ENCODE data around the gene ELP4.

The ELP4 gene

DNA sequence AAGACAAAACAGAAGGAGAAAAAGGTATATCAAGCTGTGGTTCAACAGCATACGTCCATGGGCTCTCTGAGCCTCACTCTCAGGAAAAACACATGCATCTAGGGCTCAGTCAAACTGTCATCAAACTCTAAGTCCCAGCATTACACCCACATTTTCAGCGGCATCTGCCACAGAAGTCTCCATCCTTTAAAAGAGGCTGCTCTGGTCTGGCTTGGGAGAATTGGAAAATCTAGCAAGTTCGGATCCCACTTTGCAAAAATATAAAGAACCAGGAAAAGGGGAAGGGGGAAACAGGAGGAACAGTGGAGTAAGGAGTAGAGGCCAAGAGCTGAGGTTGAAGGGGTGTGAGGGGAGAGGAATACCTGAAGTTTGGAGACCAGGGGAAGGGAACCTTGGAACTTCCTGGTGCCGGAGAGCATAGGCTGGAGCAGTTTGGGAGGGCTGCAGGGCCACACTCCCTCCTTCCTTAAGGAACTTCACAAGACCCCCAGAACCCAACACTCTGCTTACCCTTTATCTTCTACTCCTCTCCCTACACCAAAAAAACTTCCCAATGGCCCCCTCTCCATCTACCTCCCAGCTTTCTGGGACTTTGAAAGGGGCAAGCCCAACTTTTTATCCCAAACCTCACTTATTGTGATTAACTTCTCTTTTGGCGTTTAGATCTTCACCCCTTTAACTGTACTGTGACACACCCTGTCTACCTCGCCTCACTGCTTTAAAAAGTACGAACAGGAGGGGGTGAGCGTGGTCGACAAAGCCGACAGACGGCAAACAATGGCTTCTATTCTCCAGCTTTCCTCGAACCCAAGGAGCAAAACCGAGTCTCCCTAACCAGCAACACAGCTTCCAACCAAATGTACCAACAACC is 297.6 kb downstream of the ELP4 start:
- intact Hi-C loops (cut with DNase I) = no loop called here
- no peak for DNase-seq

DNA sequence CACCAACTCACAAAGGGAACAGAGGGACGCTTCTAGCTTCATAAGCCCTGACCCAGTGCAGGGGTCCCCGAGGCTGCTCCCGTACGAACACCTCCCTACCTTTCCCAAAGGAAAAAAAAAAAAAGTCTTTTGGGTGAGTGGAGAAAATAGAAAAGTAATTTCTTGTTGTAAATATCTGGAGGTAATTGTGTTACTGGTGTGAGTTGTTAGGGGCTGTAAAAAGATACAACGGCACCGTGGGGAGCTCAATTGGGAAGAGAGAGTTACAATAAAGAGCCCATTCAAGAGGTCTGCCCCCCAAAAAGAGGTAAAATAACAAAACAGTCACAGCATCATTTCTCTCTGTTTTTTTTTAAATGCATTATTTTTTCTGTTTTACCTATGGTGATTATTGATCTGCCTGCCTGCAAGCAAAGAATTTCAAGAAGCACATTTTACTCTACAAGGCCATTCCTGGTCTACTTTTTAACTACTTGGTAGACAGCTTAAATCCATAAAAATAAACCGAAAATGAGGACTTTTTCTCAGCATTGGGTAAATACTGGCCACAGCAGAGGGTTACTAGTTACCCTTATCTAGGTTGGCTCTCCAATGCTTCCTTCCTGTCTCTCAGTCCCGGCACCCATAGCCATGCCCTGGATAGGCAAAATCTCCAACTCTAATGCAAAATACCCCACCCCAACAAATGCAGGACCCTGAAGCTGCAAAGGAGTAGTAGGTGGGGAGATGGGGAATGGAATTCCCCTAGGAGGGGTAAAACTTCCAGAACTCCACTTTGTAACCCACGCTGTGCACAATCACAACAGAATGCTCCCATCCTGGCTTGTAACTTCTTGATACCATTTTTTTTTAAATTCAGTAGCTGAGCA is 298.5 kb downstream of the ELP4 start:
- intact Hi-C loops (cut with DNase I) = no loop called here

DNA sequence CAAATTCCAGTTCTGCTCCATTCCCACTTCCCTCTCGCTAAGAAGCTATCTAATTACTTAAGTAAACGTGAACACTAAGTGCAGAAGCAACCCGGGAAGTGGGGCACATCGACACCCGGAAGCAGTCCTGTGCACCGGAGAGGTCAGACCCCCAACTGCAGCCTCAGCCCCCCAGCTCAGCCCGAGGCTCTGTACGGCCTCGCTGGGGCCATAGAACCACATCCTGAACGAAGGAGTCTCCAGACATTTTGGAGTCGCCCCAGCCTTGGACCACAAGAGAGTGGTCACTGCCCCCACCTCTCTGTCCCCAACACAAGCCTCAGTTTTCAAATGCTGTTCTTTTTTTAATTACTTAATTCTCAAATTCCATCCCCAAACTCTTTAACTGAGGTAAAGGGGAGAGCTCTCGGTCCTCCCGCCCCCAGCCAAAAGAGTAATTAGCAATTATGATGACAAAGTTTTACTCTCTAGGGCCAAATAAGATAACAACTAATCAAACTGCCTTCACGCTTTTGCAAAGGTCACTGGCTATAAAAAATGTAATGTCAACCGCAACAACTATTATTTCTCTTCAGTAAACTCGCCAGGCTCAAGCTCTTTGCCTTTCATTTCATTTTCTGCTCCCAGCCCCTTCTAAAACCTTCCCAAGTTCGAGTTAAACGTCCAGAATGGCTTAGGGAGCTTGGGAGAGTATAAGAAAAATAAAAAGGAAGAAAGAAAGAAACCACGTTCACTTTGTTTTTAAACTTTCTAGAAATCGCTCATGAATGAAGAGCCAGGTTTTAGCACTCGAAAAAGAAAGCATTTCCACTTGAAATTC is 299.4 kb downstream of the ELP4 start:
- DNase-seq = peak in 2 of 10 donors; percentile 6 to 50
- intact Hi-C loops (cut with DNase I) = no loop called here

More for the DNA sequence above, 298.5 kb downstream of the ELP4 start:
- DNase-seq = no peak

DNA sequence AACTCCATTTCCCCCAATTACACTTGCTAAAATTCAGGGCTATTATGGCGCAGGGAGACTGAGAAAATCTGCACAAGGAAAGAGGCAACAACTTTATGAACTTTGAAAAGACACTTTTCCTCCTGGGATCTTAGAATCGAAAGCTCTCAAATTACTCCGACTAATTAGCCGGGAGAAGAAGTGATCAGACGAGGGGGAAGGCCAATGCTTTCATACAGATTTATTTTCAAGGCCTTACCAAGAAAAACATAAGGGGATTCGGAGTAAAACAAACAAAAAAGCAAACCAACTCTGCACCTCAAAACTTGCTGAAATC is 299.9 kb downstream of the ELP4 start:
- intact Hi-C loops (cut with DNase I) = no loop called here
- DNase-seq = no peak

DNA sequence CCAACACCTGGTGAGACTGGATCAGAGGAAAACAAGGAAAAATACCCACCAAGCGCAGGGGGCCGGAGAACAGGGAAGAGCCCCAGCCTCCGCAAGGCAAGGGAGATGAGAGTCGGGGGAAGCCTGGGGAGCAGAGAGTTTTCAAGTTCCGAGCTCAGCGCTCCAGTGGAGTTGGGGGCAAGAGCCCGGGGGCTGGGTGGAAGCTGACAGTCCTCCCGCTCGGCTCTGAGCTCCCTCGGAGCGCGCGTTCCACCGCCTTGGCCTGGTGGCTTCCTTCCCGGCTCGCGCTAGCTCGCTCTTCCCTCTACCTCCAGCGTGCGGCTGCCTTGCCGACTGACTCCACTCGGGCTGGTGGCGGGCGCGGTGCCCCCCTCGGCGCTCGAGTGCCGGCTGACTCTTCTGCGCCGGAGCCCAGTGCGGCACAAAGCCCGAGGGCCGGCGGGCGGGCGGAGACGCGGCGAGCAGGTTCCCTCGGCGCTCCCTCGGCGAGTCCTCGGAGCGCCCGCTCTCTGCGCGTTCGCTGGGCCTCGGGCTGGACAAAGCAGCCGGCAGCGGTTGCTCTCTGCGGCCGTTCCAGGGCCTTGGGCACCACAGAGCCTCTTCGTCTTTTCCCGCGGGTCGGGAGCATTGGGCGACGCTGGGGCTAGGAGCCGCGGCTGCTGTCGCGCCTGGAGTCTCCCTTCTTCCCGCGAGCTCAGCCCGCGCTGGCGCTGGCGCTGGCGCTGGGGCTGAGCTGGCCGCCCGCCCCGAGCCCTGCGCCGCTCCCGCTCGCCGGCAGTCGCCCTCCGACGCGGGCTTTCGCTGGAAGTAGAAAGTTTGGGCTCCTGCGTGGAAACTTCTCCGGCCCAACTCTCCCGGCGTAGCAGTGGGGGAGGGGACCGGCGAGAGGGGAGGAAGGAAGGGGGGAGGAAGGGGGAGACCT is 300.6 kb downstream of the ELP4 start:
- intact Hi-C loops (cut with DNase I) = no loop called here
- peak in 1 of 10 donors; percentile 74 for DNase-seq

DNA sequence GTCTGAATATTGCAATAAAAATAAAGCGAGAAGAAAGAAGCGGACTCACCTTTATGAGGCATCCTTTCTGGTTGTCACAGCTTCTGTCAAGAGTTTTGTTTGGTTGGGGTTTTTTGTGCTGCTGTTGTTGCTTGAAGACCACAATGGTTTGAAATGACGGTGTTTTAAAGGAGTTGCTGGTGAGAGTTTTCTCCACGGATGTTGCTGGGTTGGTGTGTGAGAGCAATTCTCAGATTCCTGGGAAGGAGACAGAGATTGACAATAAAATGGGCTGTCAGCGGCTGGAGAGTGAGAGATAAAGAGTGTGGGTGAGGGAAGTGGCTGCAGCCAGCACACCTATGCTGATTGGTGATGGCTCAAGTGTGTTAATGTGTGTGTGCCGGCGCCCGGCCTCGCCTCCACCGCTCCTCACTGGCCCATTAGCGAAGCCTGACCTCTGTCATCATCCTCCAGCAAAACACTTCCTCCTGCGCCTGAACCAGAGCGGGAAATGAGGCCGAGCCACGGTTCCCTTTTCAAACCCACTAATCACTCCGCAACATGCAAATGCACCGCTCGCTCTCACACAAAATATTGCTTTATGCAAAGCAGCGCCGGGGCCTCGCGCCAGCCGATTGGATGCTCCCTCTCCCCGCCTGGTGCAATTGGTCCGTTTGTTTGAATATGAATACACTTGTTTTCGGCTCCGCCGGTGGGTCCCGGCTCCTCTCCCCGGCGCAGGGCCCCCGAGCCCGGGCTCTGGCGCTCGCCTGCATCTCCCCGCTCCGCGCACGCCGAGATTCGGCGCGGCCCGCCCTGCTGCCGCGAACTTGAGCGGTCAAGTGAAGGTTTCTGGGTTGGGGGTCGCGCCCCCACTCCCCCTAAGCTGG is 301.4 kb downstream of the ELP4 start, which contains the start of gene PAX6:
PAX6 (minus strand) TSS at position 544 of the 869 bp plus-strand sequence. CDS start 4,911 bp downstream, outside the sequence.
- DNase-seq = peak in 9 of 10 donors; percentile 49 to 93 (median 75)
- intact Hi-C loops (cut with DNase I) = no loop called here

DNA sequence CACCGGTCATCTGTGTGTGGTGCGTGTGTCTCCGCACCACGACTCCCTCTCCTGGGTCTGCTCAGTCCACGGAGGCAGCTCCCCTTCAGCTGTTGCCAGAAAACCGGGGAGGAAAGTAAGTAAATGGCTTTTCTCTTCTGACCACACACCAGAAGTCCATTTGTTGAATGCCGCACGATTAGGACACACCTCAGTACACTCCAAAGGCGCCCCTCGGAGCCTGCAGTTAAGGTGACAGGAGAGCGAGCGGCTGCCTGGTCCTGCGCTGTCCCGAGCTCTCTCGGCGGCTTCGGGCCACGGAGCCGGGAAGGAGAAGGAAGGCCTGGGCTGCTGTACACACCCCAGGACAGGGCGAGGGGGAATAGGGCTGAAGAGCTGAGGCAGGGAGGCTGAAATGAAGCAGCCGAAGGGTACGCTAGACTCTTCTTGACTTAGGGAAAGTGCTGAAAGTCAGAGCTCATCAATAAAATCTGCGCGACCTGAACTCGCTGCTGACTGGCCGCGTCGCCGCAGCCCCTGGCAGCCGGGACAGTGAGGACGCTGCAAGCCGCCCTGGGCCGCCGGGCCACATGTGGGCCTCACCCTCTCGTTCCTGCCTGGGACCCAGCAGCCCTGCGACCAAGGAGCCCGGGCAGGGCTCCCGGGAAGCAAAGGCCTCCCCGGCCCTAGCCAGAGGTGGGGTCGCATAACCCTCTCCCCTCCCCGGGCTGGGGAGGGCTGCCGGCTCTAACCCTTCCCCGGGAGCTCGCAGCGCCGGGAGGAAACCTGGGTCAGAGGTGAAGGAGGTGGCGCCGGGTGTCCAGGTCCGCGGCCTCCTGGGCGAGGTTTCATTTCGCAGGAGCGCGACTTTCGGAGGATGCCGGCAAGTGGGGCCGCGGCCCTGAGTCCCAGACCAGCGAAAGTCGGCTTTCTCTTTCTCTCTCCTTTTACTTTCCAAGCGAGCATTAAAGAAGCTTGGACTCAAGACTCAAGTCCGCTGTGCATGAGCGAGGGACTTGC is 303.1 kb downstream of the ELP4 start:
- intact Hi-C loops (cut with DNase I) = no loop called here
- DNase-seq = peak in 1 of 10 donors; percentile 78

DNA sequence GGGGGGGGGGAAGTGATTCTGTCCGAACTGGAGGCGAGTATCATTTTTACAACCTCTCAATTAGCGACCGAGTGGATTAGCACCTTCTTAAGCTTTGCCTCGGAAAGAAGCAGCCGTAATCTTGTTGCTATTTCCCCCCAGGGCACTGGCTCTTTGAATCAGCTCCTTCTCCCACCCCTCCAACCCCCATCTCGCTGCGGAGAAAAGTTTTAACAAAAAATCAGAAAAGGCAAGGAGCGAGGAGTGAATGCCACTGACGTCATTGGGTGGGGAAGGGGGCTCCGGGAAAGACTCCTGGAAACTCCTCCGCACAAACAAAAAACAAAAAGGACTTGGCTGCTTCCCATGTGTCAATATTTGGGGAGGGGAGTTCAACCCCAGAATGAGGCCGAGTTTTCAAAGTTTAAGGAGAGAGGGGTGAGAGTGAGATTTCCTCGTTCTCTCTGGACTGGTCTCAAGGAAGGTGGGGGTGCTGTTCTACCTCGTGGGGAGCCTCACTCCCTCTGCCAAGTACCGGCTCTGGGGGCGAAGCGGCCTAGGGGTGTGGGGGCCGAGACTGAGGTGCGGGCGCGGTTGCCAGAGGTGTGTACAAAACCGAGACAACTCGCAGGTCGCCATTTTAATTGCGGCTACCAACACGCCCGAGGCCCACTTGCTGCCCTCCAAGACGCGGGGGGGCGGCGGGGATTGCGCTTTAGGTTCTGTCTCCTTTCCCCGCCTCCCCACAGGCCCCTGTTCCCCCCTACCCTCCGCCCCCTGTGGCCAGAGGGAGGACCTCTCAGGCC is 304.0 kb downstream of the ELP4 start:
- intact Hi-C loops (cut with DNase I) = no loop called here

DNA sequence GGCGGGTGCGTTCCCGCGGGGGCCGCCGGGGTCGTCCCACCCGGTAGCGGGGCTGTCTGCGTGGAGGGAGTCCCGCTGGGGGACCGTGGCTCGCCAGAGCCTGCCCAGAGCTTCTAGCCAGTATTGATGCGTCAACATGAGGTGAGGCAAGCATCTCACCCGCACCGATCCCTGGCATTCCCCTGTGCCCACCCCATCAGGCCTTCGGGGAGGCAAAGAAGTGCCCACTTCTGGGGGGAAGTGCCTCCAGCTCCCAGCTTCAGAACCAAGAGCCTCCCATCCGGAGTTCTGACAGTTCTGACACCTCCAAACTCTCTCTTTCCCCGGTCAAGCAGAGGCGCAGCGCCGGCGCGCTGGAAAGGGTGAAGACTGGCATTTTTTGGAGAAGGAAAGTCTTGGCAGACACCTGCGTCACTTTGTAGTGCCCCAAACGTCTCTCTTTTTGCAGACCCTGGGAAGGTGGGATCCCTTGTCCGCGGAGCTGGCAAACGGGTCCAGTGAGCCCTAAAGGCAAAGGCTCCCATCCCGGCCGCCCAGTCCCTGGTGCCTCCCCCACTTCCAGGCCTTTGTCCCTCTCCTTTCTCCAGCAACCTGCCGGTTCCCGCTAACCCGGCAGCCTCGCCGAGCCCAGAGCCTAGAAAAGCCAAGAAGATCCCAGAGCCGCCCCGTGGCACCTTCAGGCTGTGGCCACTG is 304.8 kb downstream of the ELP4 start:
- peak in 2 of 10 donors; percentile 71 to 87 for DNase-seq
- intact Hi-C loops (cut with DNase I) = no loop called here

More for the DNA sequence above, 304.0 kb downstream of the ELP4 start:
- DNase-seq = peak in 2 of 10 donors; percentile 67 to 78

DNA sequence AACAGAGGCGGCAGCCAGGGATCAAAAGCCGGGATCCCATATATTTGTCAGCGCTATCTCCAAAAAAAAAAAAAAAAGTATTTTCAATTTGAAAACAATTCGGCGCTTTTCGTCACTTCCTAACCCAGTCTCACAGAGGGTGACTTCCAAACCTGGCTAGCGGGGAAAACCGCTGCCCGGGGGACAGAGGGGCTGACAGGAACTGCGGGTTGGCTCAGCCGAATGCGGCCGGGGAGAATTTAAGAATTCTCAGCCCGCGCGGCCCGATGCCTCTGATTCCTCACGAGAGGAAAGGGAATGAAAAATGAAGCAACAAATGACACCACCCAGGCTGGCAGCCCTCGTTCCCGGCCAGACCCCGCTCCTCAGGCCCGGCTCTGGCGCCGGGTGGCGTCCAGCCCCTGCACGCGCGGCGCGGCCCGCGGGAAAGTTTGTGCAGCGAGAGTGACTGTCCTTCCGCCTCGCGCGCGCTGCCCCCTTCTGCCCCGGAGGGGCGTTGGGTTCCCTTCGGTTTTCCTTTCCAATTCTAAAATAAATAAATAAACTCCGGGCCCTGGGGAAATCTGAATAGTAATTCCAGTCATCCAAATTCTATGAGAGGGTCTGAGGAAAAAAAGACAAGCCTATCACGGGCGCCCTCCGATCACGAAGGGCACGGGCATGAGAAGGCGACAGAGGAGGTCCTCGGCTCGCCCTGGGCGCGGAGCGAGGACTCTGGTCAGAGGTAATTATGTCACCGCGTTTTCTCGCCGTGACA is 306.3 kb downstream of the ELP4 start:
- intact Hi-C loops (cut with DNase I) = no loop called here
- DNase-seq = peak in 2 of 10 donors; percentile 76 to 83

DNA sequence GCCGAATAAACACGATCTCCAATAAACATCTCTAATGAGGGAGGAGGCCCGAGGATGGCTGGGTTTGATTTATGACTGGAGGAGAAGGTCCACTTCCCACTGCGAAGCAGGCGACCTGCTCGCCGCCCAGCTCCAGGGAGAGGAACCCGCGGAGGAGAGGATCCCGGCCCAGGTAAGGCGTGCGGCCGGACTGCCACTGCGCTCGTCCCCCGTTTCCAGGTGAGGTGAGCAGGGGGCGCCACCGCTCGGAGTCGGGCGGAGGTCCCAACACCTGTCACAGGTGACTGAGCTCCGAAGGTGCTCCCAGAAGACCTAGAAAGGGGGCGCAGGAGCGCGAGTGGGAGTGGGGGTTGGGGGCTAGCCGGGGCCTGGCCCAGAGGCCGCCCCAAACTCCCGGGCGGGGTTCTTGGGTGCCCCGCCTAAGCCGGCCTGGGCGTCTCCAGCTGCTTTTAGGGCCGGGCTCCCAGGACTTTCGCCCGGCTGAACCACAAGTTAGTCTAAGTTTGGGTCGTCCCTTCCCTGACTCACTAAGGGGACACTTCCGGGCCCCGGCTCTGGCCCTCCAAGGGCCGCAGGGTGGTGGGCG is 307.0 kb downstream of the ELP4 start:
- DNase-seq = peak in 1 of 10 donors; percentile 70
- intact Hi-C loops (cut with DNase I) = no loop called here

DNA sequence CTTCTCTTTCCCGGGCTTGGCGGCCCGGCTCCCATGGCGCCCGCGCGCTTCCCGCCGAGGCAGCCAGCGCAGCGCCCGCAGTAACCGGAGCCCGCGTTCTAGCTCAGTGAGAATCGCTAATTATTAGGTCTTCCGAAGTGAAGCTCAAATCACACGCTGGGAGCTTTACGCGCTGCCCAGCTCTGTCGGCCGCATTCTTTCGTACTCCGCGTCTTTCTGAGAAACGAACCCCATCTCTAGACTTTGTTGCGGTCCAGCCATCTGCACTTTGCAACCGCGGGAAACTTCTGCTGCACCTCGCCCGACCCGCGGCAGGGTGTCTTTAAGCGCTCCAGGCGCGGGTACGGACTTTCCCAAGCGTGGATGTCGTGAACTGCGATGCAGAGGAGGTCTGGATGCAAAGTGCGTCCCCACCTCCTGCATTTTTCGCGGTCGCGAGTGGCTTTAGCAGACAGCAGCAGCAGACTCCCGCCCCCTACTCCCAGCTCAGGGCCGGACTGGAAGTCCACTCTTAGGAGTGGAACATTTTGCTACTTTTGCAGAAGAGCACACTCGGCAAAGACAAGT is 307.6 kb downstream of the ELP4 start:
- DNase-seq = peak in 1 of 10 donors; percentile 61
- intact Hi-C loops (cut with DNase I) = no loop called here

DNA sequence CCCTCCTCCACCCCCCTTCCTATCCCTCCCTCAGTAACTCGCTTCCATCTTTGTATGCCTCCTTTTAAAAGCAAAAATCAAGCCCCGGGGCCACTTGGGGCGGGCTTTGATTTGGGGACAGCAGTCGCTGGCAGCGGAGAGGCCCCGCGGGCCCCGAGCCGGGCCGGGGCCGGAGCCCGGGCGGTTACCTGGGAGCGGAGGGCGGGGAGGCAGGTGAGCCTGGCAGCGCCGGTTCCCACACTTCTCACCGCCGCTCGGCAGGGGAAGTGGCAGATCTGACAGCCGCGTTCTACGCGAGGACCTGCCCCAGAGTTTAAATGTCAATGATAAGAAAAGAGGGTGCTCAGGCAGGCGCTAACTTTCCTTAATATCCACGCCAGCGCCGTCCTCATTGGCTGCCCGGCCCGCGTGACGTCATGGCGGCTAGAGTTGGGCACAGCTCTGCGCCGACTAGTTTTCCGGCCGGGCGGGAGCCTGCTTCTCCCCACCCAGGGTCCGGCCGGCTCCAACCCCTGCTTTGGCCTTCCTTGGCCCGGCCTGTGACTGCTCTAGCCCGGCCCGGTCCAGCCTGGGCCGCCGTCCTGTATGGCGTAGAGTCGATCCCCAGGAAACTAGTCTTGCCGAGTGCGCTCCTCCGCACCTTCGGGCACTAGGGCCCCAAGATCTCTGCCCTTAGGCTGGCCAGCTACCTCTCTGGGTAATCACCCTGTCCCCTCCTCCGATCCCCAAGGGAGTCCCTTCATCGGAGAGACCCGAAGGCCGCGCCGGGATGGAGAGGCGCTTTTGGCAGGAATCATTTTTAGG is 308.3 kb downstream of the ELP4 start:
- intact Hi-C loops (cut with DNase I) = no loop called here

DNA sequence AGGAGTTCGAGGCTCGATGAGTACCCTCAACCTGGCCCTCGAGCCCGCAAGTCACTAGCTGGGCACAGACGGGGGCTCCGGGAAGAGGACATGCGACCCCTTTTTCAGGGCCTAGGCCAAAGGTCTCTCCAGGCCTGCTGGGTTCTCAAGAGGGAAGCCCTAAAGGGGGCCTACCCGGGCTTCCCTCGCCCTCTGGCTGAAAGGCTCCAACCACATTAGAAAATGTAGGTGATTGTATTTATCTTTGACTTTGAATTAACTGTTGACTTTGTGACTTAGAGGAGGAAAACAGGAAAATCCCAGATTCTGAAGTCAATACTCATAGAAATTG is 308.8 kb downstream of the ELP4 start:
- intact Hi-C loops (cut with DNase I) = no loop called here
- no peak for DNase-seq

More for the DNA sequence above, 308.3 kb downstream of the ELP4 start:
- DNase-seq = peak in 5 of 10 donors; percentile 46 to 87 (median 76)
